NCI-H146 treated with DMSO at 0.1 percent for 48 hours (cell line): ENCODE data around the gene TRAF1.
"Not testable (repeated sequence)": the region's sequence is repeated elsewhere in the genome, so short reads cannot be mapped to it uniquely, and the experiment has no call there.

Experiments
- DNase-seq: peaks from one replicate; lab custom pipeline; 2025; ENCODE audit not compliant: unreplicated experiment; lab: John Stamatoyannopoulos, UW

The TRAF1 gene, protein sequence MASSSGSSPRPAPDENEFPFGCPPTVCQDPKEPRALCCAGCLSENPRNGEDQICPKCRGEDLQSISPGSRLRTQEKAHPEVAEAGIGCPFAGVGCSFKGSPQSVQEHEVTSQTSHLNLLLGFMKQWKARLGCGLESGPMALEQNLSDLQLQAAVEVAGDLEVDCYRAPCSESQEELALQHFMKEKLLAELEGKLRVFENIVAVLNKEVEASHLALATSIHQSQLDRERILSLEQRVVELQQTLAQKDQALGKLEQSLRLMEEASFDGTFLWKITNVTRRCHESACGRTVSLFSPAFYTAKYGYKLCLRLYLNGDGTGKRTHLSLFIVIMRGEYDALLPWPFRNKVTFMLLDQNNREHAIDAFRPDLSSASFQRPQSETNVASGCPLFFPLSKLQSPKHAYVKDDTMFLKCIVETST

DNA sequence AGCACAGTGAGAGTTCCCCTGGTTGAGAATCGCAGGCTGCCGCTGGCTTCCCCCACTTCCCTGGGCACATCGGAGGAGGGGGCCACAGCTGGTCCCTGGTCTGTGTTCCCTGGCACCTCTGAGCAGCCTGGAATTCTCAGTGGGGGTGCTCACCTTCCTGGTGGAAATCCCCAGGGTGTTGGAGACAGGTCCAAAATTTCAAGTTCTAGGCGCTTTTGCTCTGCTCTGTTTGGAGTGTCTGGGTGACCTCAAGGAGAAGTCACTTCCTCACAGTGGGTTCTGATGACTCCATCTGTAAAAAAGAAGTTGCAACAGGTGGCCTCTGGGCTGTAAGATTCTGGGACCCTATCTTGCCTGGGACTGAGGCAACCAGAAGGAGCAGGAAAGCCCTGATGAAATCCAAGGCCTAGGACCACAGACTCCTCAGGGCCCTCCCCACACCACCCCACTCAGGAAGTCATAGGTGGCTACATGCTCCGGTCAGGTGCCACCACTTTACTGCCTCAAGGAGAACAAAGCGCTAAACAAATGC is at the start of gene TRAF1:
Gene TRAF1 (minus strand): TSS at position 400 of the 532 bp plus-strand sequence. CDS start 721 bp downstream, outside the sequence.
- no peak for DNase-seq

DNA sequence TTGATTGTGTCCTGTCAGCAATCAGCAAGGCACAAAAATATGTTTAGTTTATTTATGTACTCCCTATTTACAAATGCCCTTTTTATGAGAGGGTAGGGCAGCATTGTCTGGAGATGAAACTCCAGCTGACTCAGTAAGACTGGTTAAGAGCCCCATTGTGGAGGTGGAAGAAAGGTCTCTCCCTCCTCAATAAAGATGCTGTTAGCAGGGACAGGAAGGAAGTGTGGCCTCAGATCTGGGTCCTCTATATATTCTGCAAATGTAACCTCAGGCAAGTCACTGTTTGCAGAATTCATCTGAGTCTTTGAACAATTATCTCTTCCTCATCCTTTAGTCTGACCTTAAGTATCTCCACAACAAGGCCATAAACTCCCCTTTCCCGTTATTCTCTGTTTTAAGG is 48.3 kb upstream of the TRAF1 start:
- no peak for DNase-seq

DNA sequence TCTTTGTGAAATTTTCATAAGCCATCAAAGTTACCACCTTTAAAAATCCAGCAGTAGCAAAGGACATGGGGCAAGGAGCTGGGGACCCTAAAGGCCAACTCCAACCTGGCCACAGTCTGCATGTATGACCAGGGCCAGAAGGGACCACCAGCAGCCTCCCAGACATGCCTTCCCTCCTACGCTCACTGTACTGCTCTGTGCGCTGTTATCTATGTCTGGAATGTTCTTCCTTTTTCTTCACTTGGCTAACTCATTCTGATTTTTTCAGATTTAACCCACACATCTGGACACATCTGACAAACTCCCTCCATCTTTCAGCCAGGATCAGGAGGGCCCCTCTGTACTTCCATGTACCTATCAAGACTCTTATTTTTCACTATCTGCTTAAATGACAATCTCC is 47.6 kb upstream of the TRAF1 start:
- no peak for DNase-seq

DNA sequence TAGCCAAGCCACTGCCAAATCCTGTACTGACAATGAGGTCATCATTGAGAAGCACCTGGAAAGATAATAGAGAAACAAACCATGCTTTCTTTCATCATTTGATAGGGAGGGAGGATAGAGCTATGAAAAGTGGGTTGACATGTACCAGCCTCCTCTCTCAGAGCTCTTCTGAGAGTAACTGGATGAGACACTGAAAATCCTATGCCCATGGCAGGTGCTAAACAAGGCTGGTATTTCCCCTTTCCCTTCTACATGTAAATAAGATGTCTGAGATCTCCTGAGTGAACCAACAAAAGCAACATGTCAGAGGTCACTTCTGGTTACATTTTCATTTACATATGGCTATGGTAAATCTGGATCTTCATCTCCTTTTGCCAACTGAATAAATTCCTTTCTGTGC is 45.3 kb upstream of the TRAF1 start:
- DNase-seq = no peak

DNA sequence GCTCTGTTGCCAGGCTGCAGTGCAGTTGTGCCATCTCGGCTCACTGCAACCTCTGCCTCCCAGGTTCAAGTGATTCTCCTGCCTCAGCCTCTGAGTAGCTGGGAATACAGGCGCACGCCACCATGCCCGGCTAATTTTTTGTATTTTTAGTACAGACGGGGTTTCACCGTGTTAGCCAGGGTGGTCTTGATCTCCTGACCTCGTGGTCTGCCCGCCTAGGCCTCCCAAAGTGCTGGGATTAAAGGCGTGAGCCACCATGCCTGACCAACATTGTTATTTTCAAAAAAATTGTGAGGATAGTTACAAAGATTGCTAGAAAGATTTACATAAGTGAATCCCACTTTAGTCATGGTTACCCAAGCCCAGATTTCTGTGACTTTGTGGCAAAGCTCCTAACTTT is 44.9 kb upstream of the TRAF1 start:
- not testable (repeated sequence) for DNase-seq

DNA sequence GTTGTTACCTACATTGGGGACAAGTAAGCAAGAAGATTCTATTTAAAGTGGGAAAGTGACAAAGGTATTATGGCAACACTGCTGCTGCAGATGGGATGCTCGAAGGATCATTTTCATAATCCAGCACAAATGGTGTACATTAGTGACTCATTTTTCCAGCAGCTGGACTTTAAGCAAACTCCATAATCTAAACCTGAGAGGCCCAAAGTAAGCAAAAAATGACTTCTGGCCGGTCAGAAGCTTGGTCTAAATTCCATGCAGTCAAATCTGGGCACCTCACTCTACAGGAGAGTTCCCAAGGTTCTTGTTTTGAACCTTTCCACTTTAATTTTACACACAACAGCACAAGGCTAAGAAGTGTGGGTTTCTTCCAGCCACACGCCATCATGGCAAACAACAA is 43.6 kb upstream of the TRAF1 start:
- no peak for DNase-seq

DNA sequence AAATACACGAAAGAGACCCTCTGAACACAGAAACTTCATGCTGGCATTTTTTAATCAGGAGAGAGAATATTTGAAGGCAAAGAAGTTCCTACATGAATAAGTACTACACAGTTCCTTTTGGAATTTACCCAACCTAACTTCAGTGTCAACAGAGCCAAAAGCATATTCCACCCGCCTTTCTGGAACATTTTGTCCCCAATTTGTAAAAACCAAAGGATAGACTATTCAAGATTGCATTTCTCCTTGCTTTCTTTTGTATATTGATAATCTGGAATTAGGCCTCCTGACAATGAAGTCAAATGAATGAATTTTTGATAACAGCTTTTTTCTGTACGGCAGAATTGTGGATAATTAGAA is 39.4 kb upstream of the TRAF1 start:
- DNase-seq = no peak

DNA sequence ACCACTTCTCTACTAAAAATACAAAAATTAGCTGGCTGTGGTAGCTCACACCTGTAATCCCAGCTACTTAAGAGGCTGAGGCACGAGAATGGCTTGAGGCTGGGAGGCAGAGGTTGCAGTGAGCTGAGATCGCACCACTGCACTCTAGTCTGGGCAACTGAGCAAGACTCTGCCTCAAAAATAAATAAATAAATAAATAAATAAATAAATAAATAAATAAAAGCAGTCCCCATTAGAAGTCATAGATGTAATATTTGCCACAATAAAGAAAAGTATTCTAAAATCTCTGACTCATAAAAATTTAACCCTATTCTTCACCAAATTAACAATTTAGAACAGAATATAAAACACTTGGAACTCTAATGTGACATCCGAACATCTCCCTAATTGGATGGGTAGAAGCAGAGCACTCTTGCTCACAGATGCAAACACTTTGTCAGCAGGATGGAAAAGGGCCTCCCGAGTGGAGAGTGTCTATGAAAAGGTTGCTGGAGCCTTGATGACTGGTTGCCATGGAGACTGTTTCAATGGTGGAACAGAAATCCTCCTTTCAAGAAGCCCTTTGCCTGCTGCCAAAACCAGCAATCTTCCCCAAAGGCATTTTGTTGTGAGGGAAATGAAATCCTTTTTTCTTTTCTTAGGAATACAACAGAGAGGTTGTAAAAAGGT is 38.9 kb upstream of the TRAF1 start:
- DNase-seq = peak; percentile 4

DNA sequence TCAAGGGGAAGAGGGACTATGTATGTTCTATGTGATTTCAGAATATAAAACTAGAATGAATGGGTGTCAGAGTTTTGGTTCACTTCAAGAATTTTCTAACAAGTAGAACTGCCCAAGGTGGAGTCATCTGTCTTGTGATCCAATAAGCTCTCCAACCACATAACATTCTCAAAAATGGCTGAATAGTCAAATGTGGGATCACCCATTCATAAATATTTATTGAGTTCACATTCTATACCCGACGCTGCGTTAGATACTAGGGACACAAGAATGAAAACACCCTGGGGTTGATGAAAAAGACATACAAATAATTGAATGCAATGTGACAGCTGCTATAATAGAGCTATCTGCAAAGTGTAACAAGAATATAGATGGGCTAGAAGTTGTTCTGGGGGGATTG is 35.3 kb upstream of the TRAF1 start:
- DNase-seq = no peak

DNA sequence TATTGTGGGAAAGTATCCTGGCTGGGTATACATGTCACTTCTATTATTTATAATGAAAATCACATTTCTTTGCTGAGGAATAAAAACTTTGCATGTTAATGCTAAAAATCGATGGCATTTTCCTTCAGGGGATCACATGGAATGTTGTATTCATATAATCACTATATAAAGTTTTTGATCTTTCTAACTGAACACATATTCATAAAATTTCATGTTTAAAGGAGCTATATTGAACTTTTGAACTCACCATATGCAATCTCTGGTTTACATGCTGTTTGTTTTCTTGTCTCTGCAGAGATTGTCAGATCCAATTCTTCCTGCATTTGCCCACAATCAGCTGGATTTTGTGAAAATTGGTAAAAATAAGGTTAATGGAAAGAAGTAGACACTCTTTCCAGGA is 33.4 kb upstream of the TRAF1 start:
- DNase-seq = no peak

DNA sequence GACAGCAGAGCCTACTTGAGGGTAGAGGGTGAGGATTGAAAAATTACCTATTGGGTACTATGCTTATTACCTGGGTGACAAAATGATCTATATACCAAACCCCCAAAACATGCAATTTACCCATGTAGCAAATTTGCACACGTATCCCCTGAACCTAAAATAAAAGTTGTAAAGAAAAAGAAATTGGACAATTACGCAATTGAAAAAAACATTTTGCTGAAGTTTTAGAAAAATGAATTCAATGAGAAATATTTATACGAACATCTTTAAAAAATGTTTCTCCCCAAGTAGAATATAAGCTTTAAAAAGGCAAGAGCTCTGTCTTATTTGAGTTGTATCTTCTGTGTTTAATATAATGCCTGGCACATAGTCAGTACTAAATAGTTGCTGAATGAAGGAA is 30.3 kb upstream of the TRAF1 start:
- no peak for DNase-seq

DNA sequence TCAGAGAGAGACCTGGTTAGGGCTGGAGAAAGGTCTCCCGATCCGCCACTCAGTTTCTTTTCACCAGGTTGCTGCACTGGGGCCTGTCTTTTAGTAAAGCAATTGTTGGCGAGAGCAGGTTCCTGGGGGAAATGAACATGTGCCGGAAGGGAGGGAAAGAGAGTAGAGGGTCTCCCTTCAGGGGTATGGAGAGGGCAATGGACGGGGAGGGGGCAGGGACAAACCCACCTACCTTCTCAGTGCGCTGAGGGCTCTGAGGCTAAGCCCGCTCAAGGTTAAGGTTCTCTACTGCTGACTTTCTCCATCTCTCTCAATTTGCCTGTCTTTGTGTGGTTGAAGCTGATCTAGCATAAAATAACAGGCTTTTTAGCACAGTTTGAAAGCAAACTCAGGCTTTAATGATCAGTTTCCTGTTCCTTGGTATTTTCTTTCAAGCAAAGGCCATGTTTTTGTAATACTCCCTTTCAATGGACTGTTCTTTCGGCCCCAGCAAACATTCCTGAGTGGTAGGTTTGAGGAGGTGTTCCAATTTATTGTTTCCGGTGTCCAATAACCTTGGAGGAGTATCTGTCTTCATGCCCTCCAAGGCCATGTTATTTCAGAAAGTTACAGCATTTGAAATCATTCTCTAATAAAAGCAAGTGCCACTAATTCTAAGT is 25.5 kb upstream of the TRAF1 start:
- no peak for DNase-seq

DNA sequence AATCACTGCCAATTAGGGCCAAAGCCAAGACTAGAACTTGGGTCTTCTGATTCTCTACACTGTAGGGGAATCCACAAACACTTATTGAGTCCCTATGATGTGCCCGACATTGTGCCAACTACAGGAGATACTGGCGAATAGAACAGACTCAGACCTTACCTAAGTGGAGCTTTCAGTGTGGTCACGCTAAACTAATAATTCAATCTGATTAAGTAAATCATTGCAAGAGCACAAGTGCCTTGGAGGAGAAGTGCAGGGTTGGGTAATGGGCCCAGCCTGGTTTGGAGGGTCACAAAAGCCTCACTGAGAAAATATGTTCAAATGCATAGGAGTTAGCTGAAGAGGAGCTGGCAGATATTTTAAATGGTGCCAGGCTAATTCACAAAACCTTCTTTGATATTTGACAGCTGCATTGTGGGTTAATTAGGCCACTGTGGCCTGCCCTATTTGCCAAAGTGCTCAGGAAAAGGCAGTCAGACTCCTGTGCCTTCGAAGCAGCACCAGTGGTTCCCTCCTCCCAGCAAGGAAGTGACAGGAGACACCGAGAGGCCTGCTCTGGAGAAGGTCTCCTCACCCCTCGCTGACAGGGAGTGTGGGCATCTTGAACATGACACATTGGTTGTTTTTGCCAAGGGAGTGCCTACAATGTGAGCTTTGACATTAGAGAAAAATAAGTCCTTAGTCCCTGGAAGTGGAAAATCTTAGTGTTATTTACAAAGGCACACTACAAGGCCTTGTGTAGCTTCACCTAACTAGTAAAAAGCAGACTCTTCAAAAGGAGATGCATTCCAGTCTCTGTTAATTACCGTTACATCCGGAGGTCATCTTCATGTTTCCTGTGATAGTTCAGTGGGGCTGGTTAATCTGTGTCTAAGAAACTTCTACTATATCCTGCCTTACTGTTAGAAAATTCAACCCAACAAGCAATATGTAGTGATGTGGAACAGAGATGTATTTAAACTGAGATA is 24.1 kb upstream of the TRAF1 start:
- no peak for DNase-seq

DNA sequence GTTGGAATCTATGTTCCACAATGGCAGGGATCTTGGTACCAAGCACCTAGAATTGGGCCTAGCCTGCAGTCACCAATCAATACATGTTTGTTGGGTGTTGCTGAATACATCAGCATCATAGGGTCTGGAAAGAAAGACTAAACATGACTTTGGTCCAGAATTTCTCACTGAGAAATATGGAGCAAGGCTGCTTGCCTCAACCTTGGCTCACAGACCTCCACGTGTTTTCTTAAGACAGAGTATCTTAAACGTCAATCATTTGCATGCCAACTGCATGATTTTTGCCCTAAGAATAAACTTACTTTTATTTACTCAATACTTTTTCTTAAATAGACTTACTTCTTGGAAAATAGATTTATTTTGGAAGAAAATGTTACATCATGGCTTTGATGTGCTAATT is 22.7 kb upstream of the TRAF1 start:
- DNase-seq = no peak

DNA sequence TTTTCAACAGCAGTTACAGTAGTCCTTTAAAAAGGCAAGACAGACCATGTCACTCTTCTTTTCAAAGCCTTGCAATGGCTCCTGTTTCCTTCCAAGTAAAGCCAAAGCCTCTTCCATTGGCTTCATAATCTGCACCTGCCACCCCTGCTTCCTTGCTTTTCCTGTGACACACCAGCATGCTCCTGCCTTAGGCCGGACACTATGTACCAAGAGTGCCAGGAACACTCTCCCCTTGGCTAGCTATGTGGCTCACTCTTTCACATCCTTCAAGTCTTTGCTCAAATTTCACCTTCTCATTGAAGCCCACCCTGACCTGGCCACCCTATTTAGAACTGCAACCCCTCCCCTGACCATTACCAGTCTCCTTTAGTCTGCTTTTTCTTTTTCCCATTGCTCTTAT is 22.2 kb upstream of the TRAF1 start:
- DNase-seq = no peak

DNA sequence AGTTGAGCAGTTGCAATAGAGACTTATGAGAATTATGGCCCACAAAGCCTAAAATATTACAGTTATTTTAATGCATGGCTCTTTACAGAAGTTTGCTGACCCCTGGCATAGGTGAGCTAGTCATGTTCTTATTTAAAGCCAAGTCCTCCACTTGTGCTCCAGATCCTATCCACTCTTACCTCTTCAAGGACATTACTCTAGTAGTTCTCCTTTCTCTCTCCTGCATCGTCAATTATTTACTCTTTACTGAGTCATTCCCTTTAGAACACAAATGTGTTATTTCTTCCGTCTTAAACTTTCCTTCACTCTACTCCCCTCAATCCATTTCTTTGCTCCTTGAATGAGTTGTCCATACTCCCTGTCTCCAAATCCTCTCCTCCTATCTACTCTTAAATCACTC is 20.6 kb upstream of the TRAF1 start:
- DNase-seq = no peak

DNA sequence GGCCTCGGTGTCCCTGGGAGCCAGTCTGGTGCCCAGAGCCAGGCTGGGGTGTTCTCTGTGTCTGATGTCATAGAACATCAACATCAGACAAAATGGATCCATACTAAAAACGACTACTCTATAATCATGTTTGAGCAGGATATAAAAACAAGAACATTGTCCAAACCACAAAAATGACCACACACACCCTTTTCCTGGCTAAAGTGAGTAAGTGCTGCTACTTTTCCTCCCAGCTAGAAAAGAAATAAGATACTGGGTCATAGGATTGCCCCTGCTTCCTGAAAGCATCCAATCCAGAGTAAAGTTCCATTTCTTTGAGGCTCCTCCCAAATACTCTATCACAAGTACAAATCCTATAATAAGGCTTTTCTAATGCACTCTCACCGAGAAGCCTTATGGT is 19.7 kb upstream of the TRAF1 start:
- DNase-seq = no peak

DNA sequence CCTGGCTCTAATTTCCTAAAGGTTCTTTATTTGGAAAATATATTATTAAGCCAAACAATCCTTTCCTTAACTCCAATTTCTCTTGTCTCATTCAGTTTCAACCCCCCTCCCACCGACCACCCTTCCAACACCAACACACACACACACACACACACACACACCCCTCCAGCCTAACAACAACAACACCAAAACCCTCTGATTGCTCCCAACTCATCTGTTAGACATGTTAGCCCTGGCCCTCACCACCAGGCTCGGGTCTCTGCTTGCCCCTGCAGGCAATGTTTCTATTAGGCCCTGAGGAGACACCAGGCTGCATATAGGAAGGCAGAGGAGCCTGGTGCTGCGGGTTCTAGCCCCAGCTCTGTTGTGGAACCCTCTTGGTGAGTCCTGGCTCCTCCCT is 18.4 kb upstream of the TRAF1 start:
- DNase-seq = no peak

DNA sequence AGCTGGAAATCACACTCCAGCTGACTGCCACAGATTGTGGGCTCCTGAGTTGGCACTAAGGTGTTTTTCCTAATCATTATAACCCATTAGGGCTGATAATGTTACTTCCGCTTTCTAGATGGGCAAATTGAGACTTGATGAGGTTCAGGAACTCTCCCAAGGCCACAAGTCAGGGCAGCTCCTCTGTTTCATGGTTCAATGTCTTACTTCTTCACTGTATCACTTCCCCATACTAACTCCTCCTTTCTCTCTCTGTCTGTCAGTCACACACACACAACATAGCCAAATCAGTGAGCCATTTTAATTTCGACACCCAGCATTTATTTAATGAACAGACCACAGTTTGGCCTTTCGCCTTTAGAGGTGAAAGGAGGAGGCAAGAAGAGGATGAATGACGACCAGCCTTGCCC is 17.8 kb upstream of the TRAF1 start:
- DNase-seq = no peak

DNA sequence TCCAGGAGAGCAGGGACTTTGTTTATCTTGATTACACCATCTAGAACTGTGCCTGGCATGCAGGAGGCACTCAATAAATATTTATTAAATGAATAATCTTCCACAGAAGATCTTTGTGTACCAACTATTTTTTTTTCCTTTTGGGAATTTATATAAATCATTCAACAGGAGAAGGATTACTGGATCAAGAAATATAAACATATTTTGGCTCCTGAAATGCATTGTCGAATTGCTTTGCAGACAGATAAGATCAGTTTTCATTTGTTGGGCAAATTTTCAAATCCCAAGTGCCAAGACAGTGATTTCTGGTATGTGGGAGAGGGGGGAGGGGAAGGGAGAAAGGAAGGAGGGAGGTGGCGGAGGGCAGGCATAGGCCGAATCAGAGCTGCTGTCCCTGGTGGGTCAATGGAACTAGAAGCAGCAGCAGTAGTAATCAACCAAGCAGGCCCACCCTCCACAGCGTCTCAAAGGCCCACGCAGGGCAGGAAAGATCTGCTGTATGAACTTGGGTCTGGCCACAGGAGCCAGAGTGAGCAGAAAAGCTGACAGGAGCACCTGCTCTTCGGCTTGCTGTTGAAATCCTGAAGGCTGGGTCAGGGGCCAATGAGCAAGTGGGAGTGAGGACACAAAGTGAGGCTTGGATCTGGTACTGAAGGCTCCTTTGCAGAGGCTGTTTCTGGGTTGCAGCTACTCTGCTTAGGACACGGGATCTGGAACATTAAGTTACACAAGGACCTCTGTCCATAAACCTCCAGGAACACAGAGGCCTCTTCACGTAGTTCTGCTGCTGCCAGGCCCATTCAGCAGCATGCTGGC is 15.8 kb upstream of the TRAF1 start:
- DNase-seq = no peak
